NT2/D1 (cell line): Measurements from ENCODE around the gene CPLX1.
A peak's percentile ranks its signal among the peaks of the same experiment; 100 is the strongest.

Experiments used
- DNase-seq: peaks from one replicate; pipeline ENCODE4 v3.0.0-alpha.2; 2011; ENCODE audit warnings: low read depth, low spot score
- H3K27me3 ChIP-seq: 2 replicates; pipeline ENCODE4 v1.6.0; 2011; ENCODE audit warnings: mild to moderate bottlenecking; ENCODE audit not compliant: insufficient read length, insufficient read depth
- H3K36me3 ChIP-seq: 2 replicates; pipeline ENCODE4 v1.6.1; 2011; ENCODE audit warnings: mild to moderate bottlenecking, low read length, mixed read lengths; ENCODE audit not compliant: insufficient read depth, insufficient read length
- H3K4me1 ChIP-seq: 2 replicates; pipeline ENCODE4 v1.5.1; 2011; ENCODE audit not compliant: insufficient read depth, insufficient read length
- H3K4me3 ChIP-seq: 2 replicates; pipeline ENCODE4 v1.5.1; 2011; ENCODE audit warnings: low read depth; ENCODE audit not compliant: insufficient read length
- H3K9ac ChIP-seq: 2 replicates; pipeline ENCODE4 v1.6.0; 2011; ENCODE audit warnings: low read depth; ENCODE audit not compliant: insufficient read length
- H3K9me3 ChIP-seq: 2 replicates; pipeline ENCODE4 v1.5.1; 2011; ENCODE audit warnings: mild to moderate bottlenecking, low read length; ENCODE audit not compliant: insufficient read depth
- SUZ12 ChIP-seq: IDR thresholded peaks from 2 replicates; pipeline ENCODE4 v1.6.1; 2011; ENCODE audit not compliant: insufficient read length, insufficient read depth; ENCODE audit errors: extremely low read depth
- YY1 ChIP-seq: IDR thresholded peaks from 2 replicates; pipeline ENCODE4 v1.6.1; 2011; ENCODE audit not compliant: insufficient read length, insufficient read depth
- ZNF274 ChIP-seq: IDR thresholded peaks from 2 replicates; pipeline ENCODE4 v1.6.1; 2011; ENCODE audit warnings: mild to moderate bottlenecking, low read depth, low read length

The CPLX1 gene

DNA sequence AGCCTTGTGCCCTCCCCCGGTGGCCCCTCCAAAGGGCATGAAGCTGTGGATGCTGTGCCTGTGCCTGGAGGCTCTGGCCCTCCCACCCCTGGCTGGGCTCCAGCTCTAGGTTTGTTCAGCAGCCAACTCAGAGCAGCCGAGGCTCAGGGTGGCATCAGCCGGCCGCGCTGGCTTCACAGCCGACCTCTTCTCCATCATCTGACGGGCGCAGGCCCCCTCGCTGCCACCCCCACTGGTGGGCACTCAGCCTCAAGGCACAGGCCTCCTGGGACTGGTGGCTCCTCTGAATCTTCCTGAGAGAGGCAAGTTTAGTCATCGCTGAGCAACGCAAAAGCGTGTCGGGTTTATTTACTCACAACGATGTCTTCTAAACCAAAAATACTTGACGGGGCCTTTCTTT lies 74.3 kb downstream of the CPLX1 start:
- Histone ChIP-seq H3K4me3 (no peak overlapping the region), H3K27me3 (no peaks in the 10 kb centered on the region), H3K4me1 (no peaks in the 10 kb centered on the region), H3K9ac (no peak overlapping the region), H3K9me3 (no peaks in the 10 kb centered on the region), H3K36me3 (peaks cover 67% of the 10 kb centered on the region)
- TF ChIP-seq SUZ12, result no peak
- no peak for TF ChIP-seq YY1
- TF ChIP-seq ZNF274, result no peak
- DNase-seq, result no peak

GRCh38 chr4:749698-750666 lies 75.9 kb downstream of the CPLX1 start:
- peaks cover 59% of the 10 kb centered on the region for H3K36me3 ChIP-seq
- TF ChIP-seq ZNF274 (no peak), SUZ12 (no peak), YY1 (no peak)
- no peak overlapping the region for H3K4me3 ChIP-seq
- H3K4me1 ChIP-seq, result no peaks in the 10 kb centered on the region
- H3K27me3 ChIP-seq, result no peaks in the 10 kb centered on the region
- peak overlapping the region; percentile 15 for H3K9ac ChIP-seq
- no peak for DNase-seq
- H3K9me3 ChIP-seq, result no peaks in the 10 kb centered on the region

- Histone ChIP-seq H3K36me3 (peaks cover 53% of the 10 kb centered on the region), H3K9ac (no peak overlapping the region), H3K4me1 (no peaks in the 10 kb centered on the region), H3K9me3 (no peaks in the 10 kb centered on the region), H3K27me3 (no peaks in the 10 kb centered on the region), H3K4me3 (no peak overlapping the region)
- no peak for TF ChIP-seq SUZ12
- no peak for TF ChIP-seq ZNF274
- TF ChIP-seq YY1, result no peak
- DNase-seq, result no peak
Measured at GRCh38 chr4:748461-748860, 77.5 kb downstream of the CPLX1 start.

GRCh38 chr4:747546-748170 lies 78.3 kb downstream of the CPLX1 start:
- Histone ChIP-seq H3K9ac (no peak overlapping the region), H3K36me3 (peaks cover 54% of the 10 kb centered on the region), H3K4me3 (no peak overlapping the region), H3K4me1 (no peaks in the 10 kb centered on the region), H3K9me3 (no peaks in the 10 kb centered on the region), H3K27me3 (no peaks in the 10 kb centered on the region)
- no peak for TF ChIP-seq ZNF274
- TF ChIP-seq SUZ12, result no peak
- no peak for TF ChIP-seq YY1
- DNase-seq, result no peak

GRCh38 chr4:744212-744841 lies 81.6 kb downstream of the CPLX1 start:
- H3K4me1 ChIP-seq, result no peaks in the 10 kb centered on the region
- H3K36me3 ChIP-seq, result peaks cover 62% of the 10 kb centered on the region
- no peaks in the 10 kb centered on the region for H3K27me3 ChIP-seq
- H3K9ac ChIP-seq, result no peak overlapping the region
- no peaks in the 10 kb centered on the region for H3K9me3 ChIP-seq
- DNase-seq, result no peak
- no peak overlapping the region for H3K4me3 ChIP-seq
- TF ChIP-seq YY1, result no peak
- no peak for TF ChIP-seq SUZ12
- TF ChIP-seq ZNF274, result no peak

DNA sequence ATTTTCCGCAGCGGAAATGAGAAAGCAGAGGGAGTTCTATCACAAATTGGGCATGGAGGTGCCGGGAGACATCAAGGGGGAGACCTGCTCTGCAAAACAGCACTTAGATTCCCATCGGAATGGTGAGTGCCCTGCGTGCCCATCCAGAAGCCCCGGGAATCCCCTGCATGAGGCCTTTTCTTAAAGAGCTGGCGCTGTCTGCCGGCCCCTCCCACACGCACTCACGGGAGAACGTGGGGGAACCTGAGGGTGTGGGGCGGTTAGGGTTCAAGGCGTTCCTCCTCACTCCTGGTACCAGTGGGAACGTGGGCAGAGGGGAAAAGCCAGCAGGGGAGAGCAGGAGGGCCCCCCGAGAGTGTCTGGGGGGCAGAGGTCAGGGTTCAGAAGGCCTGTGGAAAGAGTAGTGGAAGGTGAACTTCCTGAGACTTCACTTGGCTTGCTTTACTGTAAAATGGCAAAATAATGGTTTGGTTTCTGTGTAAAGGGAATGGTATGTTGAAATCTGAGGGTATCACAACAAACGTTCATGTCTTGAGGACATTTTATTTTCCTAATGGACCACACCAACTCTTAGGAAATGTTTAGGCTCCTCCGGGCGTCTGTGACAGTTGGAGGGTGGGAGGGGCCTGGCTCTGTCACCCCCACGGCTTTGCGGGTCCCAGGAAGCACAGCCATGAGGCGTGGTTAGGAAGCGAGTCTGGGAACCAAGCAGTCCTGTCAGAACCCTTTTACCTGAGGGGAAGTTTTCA lies 82.3 kb downstream of the CPLX1 start:
- no peak for TF ChIP-seq SUZ12
- TF ChIP-seq ZNF274, result no peak
- TF ChIP-seq YY1, result no peak

DNA sequence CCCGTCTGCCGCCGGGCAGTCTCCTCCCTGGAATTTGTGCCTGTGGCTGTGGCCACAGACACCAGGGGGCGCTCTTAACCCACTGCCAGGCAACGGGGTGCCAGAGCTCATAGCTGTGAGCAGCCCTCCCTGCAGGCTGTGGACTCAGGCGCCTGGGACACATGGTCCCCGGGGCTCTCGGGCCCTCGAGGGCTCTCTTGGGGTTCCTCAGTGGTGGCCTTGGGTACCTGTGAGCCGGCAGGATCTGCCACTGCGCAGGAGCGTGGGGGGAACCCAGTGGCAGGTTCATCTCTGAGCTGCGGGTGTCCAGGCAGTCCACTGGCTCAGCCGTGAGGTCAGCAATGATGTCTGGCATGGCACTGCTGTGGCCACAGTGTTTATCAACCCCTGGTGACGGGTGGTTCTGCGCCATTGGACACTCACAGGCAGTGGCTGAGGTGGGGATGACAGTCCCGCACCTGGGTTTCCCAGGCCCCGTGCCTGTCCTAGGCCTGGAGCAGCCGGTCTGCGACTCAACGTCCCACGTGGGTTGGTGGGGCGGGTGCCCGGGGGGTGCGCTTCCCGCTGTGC lies 83.1 kb downstream of the CPLX1 start:
- no peak for TF ChIP-seq YY1
- TF ChIP-seq SUZ12, result no peak
- H3K27me3 ChIP-seq, result no peaks in the 10 kb centered on the region

More for the DNA sequence above, 82.3 kb downstream of the CPLX1 start:
- no peaks in the 10 kb centered on the region for H3K27me3 ChIP-seq
- no peak overlapping the region for H3K9ac ChIP-seq
- H3K4me1 ChIP-seq, result no peaks in the 10 kb centered on the region
- no peaks in the 10 kb centered on the region for H3K9me3 ChIP-seq
- H3K4me3 ChIP-seq, result no peak overlapping the region
- no peak for DNase-seq
- peaks cover 64% of the 10 kb centered on the region for H3K36me3 ChIP-seq

More for the DNA sequence above, 83.1 kb downstream of the CPLX1 start:
- no peak overlapping the region for H3K4me3 ChIP-seq
- DNase-seq, result peak; percentile 33
- H3K9me3 ChIP-seq, result no peaks in the 10 kb centered on the region
- no peaks in the 10 kb centered on the region for H3K4me1 ChIP-seq
- no peak overlapping the region for H3K9ac ChIP-seq
- peaks cover 63% of the 10 kb centered on the region for H3K36me3 ChIP-seq
